Esophagus muscularis mucosa (tissue), 4 donors: Measurements from ENCODE around the gene RAB11FIP3. TPM values are rescaled to one million over a fixed set of nuclear protein-coding genes. Genes with fewer than 3 reads are reported as not detected.
A peak's percentile ranks its signal among the peaks of the same experiment; 100 is the strongest.

Experiments
- DNase-seq: peaks from one replicate; pipeline ENCODE4 v3.0.0-alpha.2; 2017; ENCODE audit errors: extremely low spot score
- H3K27ac ChIP-seq, 4 donors: fragments of 200-600 bp; sonication (generic); replicated peaks in 1 of 4; 1 replicate in 3 of 4; 2 replicates in 1 of 4; pipeline ENCODE4 v1.5.1; 2016 to 2019; ENCODE audit warnings: mild to moderate bottlenecking in 1 of 4
- H3K27me3 ChIP-seq, 4 donors: fragments of 200-600 bp; sonication (generic); one replicate each; pipeline versions ENCODE4 v1.5.1 to v1.6.0; 2016 to 2019
- H3K36me3 ChIP-seq, 4 donors: fragments of 200-600 bp; sonication (generic); one replicate each; pipeline ENCODE4 v1.5.1; 2016 to 2019
- H3K4me1 ChIP-seq, 4 donors: fragments of 200-600 bp; sonication (generic); one replicate each; pipeline ENCODE4 v1.5.1; 2016 to 2019
- H3K4me3 ChIP-seq, 4 donors: fragments of 200-600 bp; sonication (generic); 1 replicate in 2 of 4; 2 replicates in 2 of 4; pipeline ENCODE4 v1.5.1; 2016 to 2019; ENCODE audit warnings: mild to moderate bottlenecking in 4 of 4, moderate library complexity in 1 of 4
- H3K9me3 ChIP-seq, 4 donors: fragments of 200-600 bp; sonication (generic); 1 replicate in 3 of 4; 2 replicates in 1 of 4; pipeline ENCODE4 v1.5.1; 2016 to 2019
- EP300 ChIP-seq: sonication (generic); formaldehyde crosslinking; IDR thresholded peaks from one replicate; pipeline ENCODE4 v1.6.1; 2017; ENCODE audit warnings: antibody characterized with exemption
- POLR2A ChIP-seq: fragments of 450-650 bp; IDR thresholded peaks from one replicate; pipeline ENCODE4 v1.6.1; 2017; ENCODE audit warnings: antibody characterized with exemption, moderate library complexity, mild to moderate bottlenecking, low read depth
- POLR2AphosphoS5 ChIP-seq, 2 donors: sonication (generic); formaldehyde crosslinking; IDR thresholded peaks; one replicate each; pipeline ENCODE4 v1.6.1; 2017; ENCODE audit warnings: antibody characterized with exemption in 2 of 2
- WGBS: methylation state at CpG from one replicate; pipeline ENCODE4 v1.1.5; 2018; 5-methylcytosine and 5-hydroxymethylcytosine counted together
- intact Hi-C: fragments of 100-400 bp; cut with DNase I; formaldehyde crosslinking; loops from one replicate; pipeline ENCODE4 v1.15.1; 2023
- total RNA-seq, 4 donors: library from RNA; depleted of rRNA; stranded (reverse); fragments of >200 nt; gene quantifications; one replicate each; pipeline versions ENCODE4 v1.1.0 to v1.2.1, GENCODE V29; 2016
- TF ChIP-seq, protein P1 (sequence below), 3 experiments: fragments of 200-600 bp in 2 of 3; fragments of 450-650 bp in 1 of 3; sonication (generic) in 2 of 3; IDR thresholded peaks; one replicate each; pipeline ENCODE4 v1.5.1; 2017 to 2019; ENCODE audit warnings: antibody characterized with exemption in 3 of 3, mild to moderate bottlenecking in 2 of 3, moderate library complexity in 1 of 3

RAB11FIP3 gene
- total RNA-seq, 4 donors from 2014 or later = 50.3 to 77.9 (median 58.8) TPM

DNA sequence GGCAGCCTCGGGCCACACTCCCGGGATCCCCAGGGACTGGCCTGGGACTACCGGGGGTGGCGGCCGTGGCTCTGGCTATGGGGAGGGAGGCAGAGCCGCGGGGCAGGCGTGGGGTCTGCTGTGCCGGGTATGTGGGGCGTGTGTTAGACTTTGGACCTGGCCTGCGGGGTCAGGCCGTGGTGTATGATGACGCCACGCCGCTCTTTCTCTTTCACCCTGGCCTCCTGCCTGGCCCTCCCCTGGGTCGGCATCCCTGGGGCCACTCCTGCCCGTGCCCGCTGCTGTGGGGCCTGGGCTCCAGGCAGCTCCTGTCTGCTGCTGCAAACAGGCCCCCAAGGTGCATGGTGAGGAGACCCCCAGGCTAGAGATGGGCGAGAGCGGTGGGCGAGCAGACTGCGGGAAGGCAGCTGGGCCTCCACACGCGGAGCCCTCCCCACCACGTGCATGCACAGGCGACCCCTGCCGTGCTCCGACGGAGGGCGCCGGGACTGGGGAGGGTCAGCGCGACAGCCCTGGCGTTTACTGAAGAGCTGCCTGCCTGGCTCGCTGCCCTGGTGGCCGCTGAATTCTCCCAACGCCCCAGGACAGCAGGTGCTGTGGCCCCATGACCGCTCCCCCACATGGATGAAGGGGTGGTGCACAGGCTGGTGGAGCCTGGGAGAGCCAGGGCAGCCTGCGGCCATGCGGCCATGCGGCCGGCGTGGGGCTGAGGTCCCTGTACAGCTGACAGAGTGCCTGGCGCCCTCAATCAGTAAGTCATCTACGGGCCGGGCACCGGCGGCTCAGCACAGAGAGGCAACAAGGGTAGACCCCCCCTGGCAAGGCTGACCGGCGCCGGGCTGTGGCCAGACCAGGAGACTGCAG is 118.1 kb downstream of the RAB11FIP3 start:
- peaks cover 0 to 7% (median 3%) of the 10 kb centered on the region in 4 donors for H3K4me1 ChIP-seq
- H3K36me3 ChIP-seq = peaks cover 4 to 68% (median 44%) of the 10 kb centered on the region in 4 donors
- no peak overlapping the region for H3K4me3 ChIP-seq
- TF ChIP-seq, protein P1, sequence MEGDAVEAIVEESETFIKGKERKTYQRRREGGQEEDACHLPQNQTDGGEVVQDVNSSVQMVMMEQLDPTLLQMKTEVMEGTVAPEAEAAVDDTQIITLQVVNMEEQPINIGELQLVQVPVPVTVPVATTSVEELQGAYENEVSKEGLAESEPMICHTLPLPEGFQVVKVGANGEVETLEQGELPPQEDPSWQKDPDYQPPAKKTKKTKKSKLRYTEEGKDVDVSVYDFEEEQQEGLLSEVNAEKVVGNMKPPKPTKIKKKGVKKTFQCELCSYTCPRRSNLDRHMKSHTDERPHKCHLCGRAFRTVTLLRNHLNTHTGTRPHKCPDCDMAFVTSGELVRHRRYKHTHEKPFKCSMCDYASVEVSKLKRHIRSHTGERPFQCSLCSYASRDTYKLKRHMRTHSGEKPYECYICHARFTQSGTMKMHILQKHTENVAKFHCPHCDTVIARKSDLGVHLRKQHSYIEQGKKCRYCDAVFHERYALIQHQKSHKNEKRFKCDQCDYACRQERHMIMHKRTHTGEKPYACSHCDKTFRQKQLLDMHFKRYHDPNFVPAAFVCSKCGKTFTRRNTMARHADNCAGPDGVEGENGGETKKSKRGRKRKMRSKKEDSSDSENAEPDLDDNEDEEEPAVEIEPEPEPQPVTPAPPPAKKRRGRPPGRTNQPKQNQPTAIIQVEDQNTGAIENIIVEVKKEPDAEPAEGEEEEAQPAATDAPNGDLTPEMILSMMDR (IDR thresholded peaks at IDR 0.05) = no peak
- TF ChIP-seq POLR2AphosphoS5 (IDR thresholded peaks at IDR 0.05) = no peak
- no peak for TF ChIP-seq POLR2A
- no peak for TF ChIP-seq EP300
- no peak overlapping the region for H3K27ac ChIP-seq
- intact Hi-C loops = no loop called here
- DNase-seq = no peak
- H3K27me3 ChIP-seq = no peaks in the 10 kb centered on the region
- H3K9me3 ChIP-seq = no peaks in the 10 kb centered on the region
- 89% methylated on average over 25 of the region's 51 CpGs for WGBS

DNA sequence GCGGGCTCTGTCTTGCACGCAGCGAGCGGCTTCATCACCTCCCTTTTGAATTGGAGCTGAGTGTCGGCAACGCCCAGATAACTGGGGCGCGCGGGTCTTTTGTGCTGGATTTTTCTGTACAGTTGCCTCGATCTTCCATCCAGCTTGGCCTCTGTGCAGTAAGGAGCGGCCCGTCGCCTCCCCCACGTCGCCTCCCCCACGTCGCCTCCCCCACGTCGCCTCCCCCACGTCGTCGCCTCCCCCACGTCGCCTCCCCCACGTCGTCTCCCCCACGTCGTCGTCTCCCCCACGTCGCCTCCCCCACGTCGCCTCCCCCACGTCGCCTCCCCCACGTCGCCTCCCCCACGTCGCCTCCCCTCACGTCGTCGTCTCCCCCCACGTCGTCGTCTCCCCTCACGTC is 119.1 kb downstream of the RAB11FIP3 start:
- no peak for TF ChIP-seq POLR2A
- no peak for TF ChIP-seq EP300
- no peak for TF ChIP-seq POLR2AphosphoS5 (IDR thresholded peaks at IDR 0.05)
- TF ChIP-seq, protein P1 (IDR thresholded peaks at IDR 0.05) = no peak
- Histone ChIP-seq H3K36me3 (peaks cover 4 to 70% (median 50%) of the 10 kb centered on the region in 4 donors), H3K27me3 (no peaks in the 10 kb centered on the region), H3K4me1 (peaks cover 0 to 7% (median 3%) of the 10 kb centered on the region in 4 donors), H3K27ac (no peak overlapping the region), H3K9me3 (no peaks in the 10 kb centered on the region), H3K4me3 (no peak overlapping the region)
- WGBS = 95% methylated on average over 39 of the region's 46 CpGs
- intact Hi-C loops = no loop called here
- no peak for DNase-seq

DNA sequence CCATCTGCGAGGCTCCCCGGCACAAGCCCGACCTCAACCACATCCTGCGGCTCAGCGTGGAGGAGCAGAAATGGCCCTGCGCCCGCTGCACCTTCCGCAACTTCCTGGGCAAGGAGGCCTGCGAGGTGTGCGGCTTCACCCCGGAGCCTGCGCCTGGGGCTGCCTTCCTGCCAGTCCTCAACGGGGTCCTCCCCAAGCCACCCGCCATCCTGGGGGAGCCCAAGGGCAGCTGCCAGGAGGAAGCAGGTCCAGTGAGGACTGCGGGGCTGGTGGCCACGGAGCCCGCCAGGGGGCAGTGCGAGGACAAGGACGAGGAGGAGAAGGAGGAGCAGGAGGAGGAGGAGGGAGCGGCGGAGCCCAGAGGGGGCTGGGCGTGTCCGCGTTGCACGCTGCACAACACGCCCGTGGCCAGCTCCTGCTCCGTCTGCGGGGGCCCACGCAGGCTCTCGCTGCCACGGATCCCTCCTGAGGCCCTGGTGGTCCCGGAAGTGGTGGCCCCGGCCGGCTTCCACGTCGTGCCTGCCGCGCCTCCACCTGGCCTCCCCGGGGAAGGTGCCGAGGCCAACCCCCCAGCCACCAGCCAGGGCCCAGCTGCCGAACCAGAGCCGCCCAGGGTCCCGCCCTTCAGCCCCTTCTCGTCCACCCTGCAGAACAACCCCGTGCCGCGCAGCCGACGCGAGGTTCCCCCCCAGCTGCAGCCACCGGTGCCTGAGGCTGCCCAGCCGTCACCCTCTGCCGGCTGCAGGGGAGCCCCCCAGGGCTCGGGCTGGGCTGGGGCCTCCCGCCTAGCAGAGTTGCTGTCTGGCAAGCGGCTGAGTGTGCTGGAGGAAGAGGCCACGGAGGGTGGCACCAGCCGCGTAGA is 121.7 kb downstream of the RAB11FIP3 start:
- Histone ChIP-seq H3K4me3 (peak overlapping the region in 1 of 4 donors; percentile 23), H3K27ac (no peak overlapping the region), H3K4me1 (peaks cover 0 to 7% (median 3%) of the 10 kb centered on the region in 4 donors), H3K9me3 (no peaks in the 10 kb centered on the region), H3K27me3 (no peaks in the 10 kb centered on the region), H3K36me3 (peaks cover 17 to 71% (median 56%) of the 10 kb centered on the region in 4 donors)
- DNase-seq = no peak
- TF ChIP-seq EP300 (no peak), POLR2A (no peak), POLR2AphosphoS5 (IDR thresholded peaks at IDR 0.05) (no peak)
- TF ChIP-seq, protein P1 (IDR thresholded peaks at IDR 0.05) = peak; percentile 30 to 44 (median 32)
- 79% methylated on average over 41 of the region's 60 CpGs for WGBS
- intact Hi-C loops = no loop called here

GRCh38 chr16:548586-548985 is 123.1 kb downstream of the RAB11FIP3 start:
- H3K36me3 ChIP-seq = peaks cover 25 to 82% (median 65%) of the 10 kb centered on the region in 4 donors
- WGBS = no CpG with 5 or more reads among the region's 21 CpGs

More at GRCh38 chr16:548586-548985, 123.1 kb downstream of the RAB11FIP3 start:
- no peak for DNase-seq
- Histone ChIP-seq H3K27ac (no peak overlapping the region), H3K4me3 (no peak overlapping the region), H3K27me3 (no peaks in the 10 kb centered on the region), H3K9me3 (no peaks in the 10 kb centered on the region), H3K4me1 (peaks cover 0 to 7% (median 3%) of the 10 kb centered on the region in 4 donors)
- intact Hi-C loops = no loop called here
- TF ChIP-seq EP300 (no peak), POLR2AphosphoS5 (IDR thresholded peaks at IDR 0.05) (no peak), POLR2A (no peak)
- TF ChIP-seq, protein P1 (IDR thresholded peaks at IDR 0.05) = no peak
